Large intestine (tissue), 3 donors: ENCODE data around the gene NME4. TPM values are rescaled to one million over a fixed set of nuclear protein-coding genes. Genes with fewer than 3 reads are reported as not detected.

Source experiments
- DNase-seq, 2 donors: peaks; one replicate each; pipeline versions ENCODE4 v3.0.0 to v3.0.0-alpha.2; 2013
- H3K27ac ChIP-seq: one replicate; pipeline ENCODE4 v1.5.1; 2013; ENCODE audit warnings: low read length
- H3K27me3 ChIP-seq: 2 replicates; pipeline ENCODE4 v1.6.1; 2013; ENCODE audit warnings: low read length; ENCODE audit not compliant: control insufficient read depth, insufficient read depth
- H3K36me3 ChIP-seq: 2 replicates; pipeline ENCODE4 v1.6.1; 2013; ENCODE audit warnings: low read length; ENCODE audit not compliant: control insufficient read depth, insufficient read depth
- H3K4me1 ChIP-seq: one replicate; pipeline ENCODE4 v1.6.1; 2013; ENCODE audit warnings: low read length; ENCODE audit not compliant: control insufficient read depth, insufficient read depth
- H3K4me3 ChIP-seq: one replicate; pipeline ENCODE4 v1.5.1; 2013; ENCODE audit warnings: low read length
- H3K9me3 ChIP-seq: one replicate; pipeline ENCODE4 v1.6.1; 2013; ENCODE audit warnings: mild to moderate bottlenecking, low read depth, low read length, moderate library complexity; ENCODE audit not compliant: control insufficient read depth
- WGBS: methylation state at CpG from one replicate; pipeline ENCODE4 v1.1.5; 2013; ENCODE audit warnings: low lambda C conversion rate; ENCODE audit not compliant: insufficient coverage; 5-methylcytosine and 5-hydroxymethylcytosine counted together
- polyA plus RNA-seq: library from polyadenylated mRNA; unstranded; fragments of 120-200 nt; gene quantifications from one replicate; pipeline ENCODE4 v1.2.1, GENCODE V29; 2013

Gene NME4
- polyA plus RNA-seq, 1 donor, result 107 TPM

DNA sequence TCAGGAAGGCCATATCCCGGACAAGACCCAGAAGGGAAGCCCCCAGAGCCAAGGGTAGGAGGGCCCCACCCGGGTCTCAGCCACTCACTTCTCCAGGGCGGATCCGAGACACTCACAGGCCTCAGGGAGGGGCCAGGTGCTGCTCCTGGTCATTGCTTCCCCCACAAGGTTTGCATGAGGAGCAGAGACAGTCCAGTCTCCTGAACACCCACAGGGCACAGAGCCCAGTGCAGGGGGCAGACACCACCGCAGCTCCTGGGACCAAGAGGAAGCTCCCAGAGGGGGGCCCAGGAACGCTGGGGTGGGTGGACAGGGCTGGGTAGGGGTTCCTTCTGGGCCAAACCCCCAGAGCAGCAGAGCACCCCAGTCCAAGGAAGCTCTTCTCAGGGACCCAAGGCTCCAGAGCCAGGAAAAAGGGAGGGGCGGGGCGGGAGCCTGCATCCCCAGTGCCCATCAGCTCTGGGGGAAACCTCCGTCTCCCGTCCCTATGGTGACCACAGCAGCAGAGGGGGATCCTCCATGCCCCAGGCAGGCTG lies 26.0 kb upstream of the NME4 start:
- Histone ChIP-seq H3K4me3 (no peak overlapping the region), H3K36me3 (peaks cover 66% of the 10 kb centered on the region), H3K27me3 (no peaks in the 10 kb centered on the region), H3K9me3 (no peaks in the 10 kb centered on the region), H3K4me1 (peaks cover 12% of the 10 kb centered on the region), H3K27ac (no peak overlapping the region)
- WGBS, result no CpG with 5 or more reads among the region's 10 CpGs
- no peak for DNase-seq

DNA sequence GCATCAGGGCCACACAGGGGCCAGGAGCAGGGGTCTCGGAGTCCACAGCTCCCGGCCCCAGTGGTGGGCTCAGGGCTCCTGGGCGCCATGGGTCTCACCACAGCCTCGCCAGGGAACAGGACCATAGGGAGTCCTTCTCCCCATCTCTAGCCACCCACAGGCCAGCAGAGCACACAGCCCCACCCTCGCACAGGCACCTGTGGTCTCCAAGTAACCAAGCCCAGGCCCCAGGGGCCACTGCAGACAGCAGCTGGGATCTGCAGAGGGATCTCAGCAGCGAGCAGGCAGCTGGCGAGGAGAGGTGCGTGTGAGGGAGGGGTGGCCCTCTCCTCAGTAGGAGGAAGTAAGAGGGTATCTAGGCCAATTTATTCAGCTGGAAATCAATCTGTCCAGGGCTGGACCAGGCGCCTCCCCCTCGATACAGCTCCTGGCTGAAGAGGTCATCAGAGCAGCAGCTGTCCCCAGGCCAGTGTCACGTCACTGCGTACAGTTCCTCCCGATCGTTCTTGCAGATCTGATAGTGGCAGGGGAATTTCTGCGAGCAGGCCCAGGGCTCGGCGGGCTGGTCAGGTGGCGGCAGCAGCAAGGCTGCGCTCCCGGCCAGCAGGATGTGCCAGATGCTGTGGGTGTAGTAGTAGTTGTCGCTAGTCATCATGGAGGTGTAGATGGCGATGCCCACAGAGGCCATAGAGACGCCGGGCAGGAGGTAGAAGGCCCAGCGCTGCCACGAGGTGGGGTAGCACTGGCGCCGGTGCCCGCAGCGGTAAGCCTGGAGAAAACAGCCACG lies 25.3 kb upstream of the NME4 start:
- WGBS, result no CpG with 5 or more reads among the region's 31 CpGs
- Histone ChIP-seq H3K4me3 (no peak overlapping the region), H3K36me3 (peaks cover 69% of the 10 kb centered on the region), H3K4me1 (peaks cover 12% of the 10 kb centered on the region), H3K27me3 (no peaks in the 10 kb centered on the region), H3K9me3 (no peaks in the 10 kb centered on the region), H3K27ac (no peak overlapping the region)
- DNase-seq, result no peak

DNA sequence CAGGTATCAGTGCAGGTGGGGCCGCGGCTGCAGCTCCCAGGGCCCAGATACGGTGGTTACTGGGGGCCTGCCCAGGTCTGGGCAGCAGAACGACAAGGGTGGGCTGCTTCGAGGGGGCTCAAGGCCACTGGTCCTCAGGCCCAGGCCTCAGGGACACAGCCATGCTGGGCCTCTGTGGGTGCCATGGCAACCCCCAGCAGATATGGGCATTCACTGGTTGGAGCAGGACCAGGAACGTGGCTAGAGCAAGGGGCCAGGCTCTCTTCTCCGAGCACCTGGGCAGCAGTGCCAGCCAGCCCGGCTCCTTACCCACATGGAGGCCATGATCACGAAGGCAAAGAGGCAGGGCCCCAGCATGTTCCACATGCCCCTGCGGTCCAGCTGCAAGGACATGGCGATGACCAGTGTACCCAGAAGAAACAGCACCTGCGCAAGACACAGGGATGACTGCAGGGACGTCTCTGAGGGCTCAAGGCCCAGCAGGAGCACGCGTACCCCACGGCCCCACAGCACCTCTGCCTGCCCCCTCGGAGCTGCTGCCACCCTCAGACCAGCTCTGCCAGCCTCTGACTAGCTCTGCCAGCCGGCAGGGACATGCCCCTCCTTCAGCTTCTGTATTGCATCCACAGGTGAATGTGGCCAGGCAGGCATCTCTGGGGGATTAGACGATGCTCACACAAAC lies 24.6 kb upstream of the NME4 start:
- Histone ChIP-seq H3K27me3 (no peaks in the 10 kb centered on the region), H3K4me1 (peaks cover 12% of the 10 kb centered on the region), H3K9me3 (peaks cover 3% of the 10 kb centered on the region), H3K36me3 (peaks cover 70% of the 10 kb centered on the region), H3K27ac (no peak overlapping the region), H3K4me3 (no peak overlapping the region)
- no CpG with 5 or more reads among the region's 19 CpGs for WGBS
- DNase-seq, result no peak

DNA sequence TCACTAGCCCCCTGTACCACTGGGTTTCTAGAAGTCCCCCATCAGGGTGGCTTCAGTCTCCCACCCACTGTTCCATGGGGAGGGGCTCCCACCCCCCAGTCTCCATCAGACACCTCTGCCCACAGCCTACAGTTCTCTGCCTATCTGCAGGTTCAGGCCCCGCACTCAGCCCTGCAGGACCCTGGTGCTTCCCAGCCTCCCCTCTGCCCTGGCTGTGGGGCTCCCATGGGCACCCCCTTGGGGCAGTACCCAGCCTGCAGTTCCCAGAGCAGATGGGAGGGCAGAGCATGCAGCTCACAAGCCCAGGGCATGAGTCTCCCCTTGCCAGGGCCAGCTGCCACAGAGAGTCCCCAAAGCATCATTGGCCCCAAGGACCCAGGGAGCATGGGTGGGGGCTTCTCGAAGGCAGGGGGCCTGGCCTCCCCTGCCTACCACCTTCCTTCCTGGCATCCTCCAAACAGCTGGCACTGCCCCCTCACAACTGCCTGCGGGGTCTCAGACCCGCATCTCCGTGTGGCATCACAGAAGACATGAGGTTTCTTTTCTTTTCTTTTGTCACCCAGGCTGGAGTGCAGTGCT lies 23.9 kb upstream of the NME4 start:
- Histone ChIP-seq H3K4me1 (peaks cover 12% of the 10 kb centered on the region), H3K4me3 (no peak overlapping the region), H3K27ac (no peak overlapping the region), H3K27me3 (no peaks in the 10 kb centered on the region), H3K36me3 (peaks cover 63% of the 10 kb centered on the region), H3K9me3 (peaks cover 3% of the 10 kb centered on the region)
- no peak for DNase-seq
- WGBS, result 100% methylated on average over 3 of the region's 5 CpGs

DNA sequence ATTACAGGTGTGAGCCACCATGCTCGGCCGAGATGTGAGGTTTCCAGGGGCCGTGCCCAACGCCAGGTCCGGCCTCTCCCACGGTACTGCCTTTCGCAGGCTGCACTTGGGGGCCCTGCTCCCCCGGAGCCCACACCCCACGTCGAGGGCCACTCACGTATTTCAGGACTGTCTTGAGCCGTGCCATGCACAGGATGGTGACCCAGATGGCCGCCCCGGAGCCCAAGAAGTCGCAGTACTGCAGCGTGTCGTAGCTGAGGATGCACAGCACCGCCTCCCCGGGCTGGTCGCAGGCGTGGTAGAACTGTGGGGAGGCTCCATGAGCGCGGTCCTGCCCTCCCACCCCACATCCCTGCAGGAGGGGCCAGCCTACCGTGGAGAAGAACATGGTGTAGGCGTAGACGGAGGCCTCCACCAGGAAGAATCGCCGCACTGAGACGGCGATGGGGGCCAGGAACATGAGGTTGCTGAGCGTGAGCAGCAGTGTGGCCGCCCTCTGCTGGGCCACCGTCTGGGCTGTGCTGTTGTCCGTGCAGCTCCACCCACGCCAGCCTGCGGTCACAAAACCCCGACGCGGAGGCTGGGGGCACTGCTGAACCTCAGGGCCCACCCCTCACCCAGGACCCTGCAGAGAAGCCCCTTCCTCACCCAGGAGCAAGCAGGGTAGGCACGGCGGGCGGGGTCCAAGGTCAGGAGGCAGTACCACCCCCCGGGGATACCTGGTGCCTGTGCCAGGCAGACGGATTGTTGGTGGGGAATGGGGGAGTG lies 23.0 kb upstream of the NME4 start:
- peaks cover 17% of the 10 kb centered on the region for H3K4me1 ChIP-seq
- no peak overlapping the region for H3K27ac ChIP-seq
- H3K9me3 ChIP-seq, result peaks cover 3% of the 10 kb centered on the region
- no CpG with 5 or more reads among the region's 44 CpGs for WGBS
- peaks cover 54% of the 10 kb centered on the region for H3K36me3 ChIP-seq
- DNase-seq, result no peak
- H3K4me3 ChIP-seq, result no peak overlapping the region
- no peaks in the 10 kb centered on the region for H3K27me3 ChIP-seq

DNA sequence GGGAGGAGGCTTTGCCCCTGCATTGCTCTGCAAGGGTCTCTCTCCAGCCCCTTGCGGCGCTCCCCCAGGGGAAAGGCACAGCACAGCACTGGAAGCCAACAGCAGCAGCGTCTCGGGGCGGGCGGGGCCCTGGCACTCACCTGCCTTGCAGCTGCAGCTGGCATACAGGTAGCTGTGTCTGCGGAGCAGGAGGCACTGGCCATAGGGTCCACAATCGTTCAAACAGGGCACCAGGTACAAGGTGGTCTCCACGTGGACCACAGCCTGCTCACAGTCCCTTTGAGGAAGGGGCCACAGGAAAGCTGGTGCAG lies 22.4 kb upstream of the NME4 start:
- peaks cover 54% of the 10 kb centered on the region for H3K36me3 ChIP-seq

DNA sequence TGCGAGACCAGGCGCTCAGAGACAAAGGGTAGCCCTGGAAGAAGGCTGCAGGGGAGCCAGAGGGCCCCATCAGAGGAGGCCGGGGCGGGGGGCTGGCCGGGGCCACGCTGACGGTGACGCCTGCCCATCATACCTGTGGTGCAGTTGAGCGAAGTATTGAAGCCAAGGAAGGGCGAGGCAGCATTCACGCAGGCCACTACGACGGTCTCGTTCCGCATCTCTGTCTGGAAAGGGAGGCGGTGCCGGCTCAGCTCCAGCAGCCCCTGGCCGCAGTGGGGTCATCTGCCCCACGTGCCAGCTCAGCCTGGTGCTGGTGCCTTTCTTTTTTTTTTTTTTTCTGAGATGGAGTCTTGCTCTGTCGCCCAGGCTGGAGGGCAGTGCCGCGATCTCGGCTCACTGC lies 21.8 kb upstream of the NME4 start:
- no peak for DNase-seq
- H3K36me3 ChIP-seq, result peaks cover 54% of the 10 kb centered on the region
- peaks cover 3% of the 10 kb centered on the region for H3K9me3 ChIP-seq
- H3K27ac ChIP-seq, result no peak overlapping the region
- H3K4me1 ChIP-seq, result peaks cover 20% of the 10 kb centered on the region
- no peaks in the 10 kb centered on the region for H3K27me3 ChIP-seq
- no CpG with 5 or more reads among the region's 23 CpGs for WGBS
- H3K4me3 ChIP-seq, result no peak overlapping the region

More for the DNA sequence above, 22.4 kb upstream of the NME4 start:
- Histone ChIP-seq H3K4me3 (no peak overlapping the region), H3K9me3 (peaks cover 3% of the 10 kb centered on the region), H3K27ac (no peak overlapping the region), H3K4me1 (peaks cover 16% of the 10 kb centered on the region), H3K27me3 (no peaks in the 10 kb centered on the region)
- whole genome bisulfite sequencing, result no CpG with 5 or more reads among the region's 9 CpGs
- no peak for DNase-seq

DNA sequence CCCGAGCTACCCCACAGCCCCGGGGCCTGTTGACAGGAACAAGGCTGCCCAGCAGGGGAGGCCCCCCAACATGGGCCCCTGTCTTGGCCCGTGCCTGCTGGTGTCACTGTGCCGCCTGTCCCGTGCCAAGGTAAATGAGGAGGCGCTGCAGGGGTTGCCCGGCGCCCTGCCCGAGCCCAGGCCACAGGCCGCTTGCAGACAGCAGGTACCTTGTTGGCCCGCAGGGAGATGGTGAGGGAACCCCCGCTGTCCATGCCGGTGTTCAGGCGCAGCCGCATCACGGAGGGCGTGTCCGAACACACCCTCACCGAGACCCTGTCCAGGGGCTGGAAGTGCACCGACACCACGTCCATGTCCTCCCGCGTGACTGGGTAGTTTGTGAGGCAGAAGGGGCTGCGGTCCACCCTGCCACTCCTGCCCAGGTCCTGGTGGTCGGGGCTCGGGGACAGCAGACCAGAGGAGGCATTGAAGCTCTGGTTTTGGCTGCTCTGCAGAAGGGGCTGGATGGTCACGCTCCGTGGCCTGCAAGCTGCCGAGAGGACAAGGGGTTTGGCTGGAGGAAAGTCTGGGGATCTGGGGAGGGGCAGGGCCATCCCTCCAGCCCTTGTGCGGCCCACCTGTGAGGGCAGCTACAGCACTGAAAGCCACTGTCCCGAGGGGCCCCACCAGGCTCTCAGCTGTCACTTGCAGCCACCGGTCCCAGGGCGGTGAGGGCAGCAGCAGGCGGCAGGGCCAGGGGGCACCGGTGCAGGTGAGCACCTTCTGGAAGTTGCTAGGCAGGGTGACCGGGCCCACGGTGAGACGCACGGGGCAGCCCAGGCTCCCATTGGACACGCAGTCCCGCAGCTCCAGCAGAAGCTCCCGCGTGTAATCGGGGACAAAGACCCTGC lies 20.8 kb upstream of the NME4 start:
- Histone ChIP-seq H3K9me3 (peaks cover 5% of the 10 kb centered on the region), H3K4me1 (peaks cover 17% of the 10 kb centered on the region), H3K4me3 (no peak overlapping the region), H3K36me3 (peaks cover 54% of the 10 kb centered on the region), H3K27me3 (no peaks in the 10 kb centered on the region), H3K27ac (no peak overlapping the region)
- no peak for DNase-seq
- no CpG with 5 or more reads among the region's 44 CpGs for WGBS

DNA sequence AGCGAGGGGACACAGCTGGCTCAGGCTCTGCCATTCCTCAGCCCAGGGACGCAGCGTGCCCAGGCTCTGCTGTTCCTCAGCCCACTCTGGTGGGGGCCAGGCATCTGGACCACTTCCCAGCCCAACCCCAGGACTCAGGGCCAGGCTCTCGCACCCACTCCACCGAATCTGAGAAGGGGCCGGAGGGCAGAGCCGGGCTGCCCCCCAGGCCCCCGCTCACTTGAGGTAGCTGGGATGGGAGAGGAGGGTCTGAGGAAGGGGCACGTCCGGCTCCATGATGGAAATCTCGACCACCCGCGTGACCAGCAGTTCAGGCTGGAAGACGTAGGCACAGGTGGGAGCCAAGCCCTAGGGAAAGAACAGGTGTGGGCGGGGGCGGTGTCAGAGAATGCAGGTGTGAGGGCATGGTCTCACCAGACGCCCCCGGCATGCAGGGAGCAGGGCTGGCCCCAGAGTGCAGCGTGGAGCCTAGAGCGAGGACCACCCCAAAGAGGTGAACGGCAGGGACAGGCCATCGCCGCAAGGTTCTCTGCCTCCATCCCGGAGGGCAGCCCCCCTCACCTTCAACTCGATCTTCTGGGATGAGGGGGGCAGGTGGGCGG lies 20.1 kb upstream of the NME4 start:
- Histone ChIP-seq H3K27ac (no peak overlapping the region), H3K9me3 (peaks cover 5% of the 10 kb centered on the region), H3K4me3 (no peak overlapping the region), H3K36me3 (peaks cover 47% of the 10 kb centered on the region), H3K4me1 (peaks cover 17% of the 10 kb centered on the region), H3K27me3 (no peaks in the 10 kb centered on the region)
- WGBS, result no CpG with 5 or more reads among the region's 26 CpGs
- no peak for DNase-seq
